ENCODE measurements around the gene FOXD1.
"Not testable (repeated sequence)": the region's sequence is repeated elsewhere in the genome, so short reads cannot be mapped to it uniquely, and the experiment has no call there.

Gene FOXD1

GRCh38 chr5:73448463-73449136, at the start of gene FOXD1:
TSS of gene FOXD1 (minus strand) at chr5:73448777. CDS start at chr5:73448362, 415 bp downstream.
- peaks cover 7% of the 10 kb centered on the region for H3K9me3 Mint-ChIP-seq
- peaks cover 2% of the 10 kb centered on the region for H3K36me3 Mint-ChIP-seq (ENCODE audit: low read depth)
- H3K27me3 Mint-ChIP-seq (ENCODE audit: low read depth): peaks cover 88% of the 10 kb centered on the region
- peaks cover 16% of the 10 kb centered on the region for H3K4me1 Mint-ChIP-seq (ENCODE audit: low read depth)
- H3K27ac Mint-ChIP-seq: peak within 1 kb of the TSS; percentile 70
- H3K4me3 Mint-ChIP-seq: peak within 1 kb of the TSS; percentile 80

- Mint-ChIP-seq H3K4me1 (ENCODE audit: low read depth) (peaks cover 24% of the 10 kb centered on the region), H3K4me3 (peak overlapping the region; percentile 97), H3K36me3 (ENCODE audit: low read depth) (peaks cover 26% of the 10 kb centered on the region), H3K27ac (peak overlapping the region; percentile 99), H3K27me3 (ENCODE audit: low read depth) (peaks cover 15% of the 10 kb centered on the region), H3K9me3 (no peaks in the 10 kb centered on the region)
Observed at GRCh38 chr5:73497497-73498056, 49.0 kb upstream of the FOXD1 start.

GRCh38 chr5:73496984-73497457, 48.4 kb upstream of the FOXD1 start:
- Mint-ChIP-seq H3K4me1 (ENCODE audit: low read depth) (peaks cover 20% of the 10 kb centered on the region), H3K4me3 (no peak overlapping the region), H3K27me3 (ENCODE audit: low read depth) (peaks cover 18% of the 10 kb centered on the region), H3K36me3 (ENCODE audit: low read depth) (peaks cover 21% of the 10 kb centered on the region), H3K27ac (no peak overlapping the region), H3K9me3 (no peaks in the 10 kb centered on the region)

- H3K4me1 Mint-ChIP-seq (ENCODE audit: low read depth): peaks cover 13% of the 10 kb centered on the region
- no peaks in the 10 kb centered on the region for H3K9me3 Mint-ChIP-seq
- H3K36me3 Mint-ChIP-seq (ENCODE audit: low read depth): peaks cover 15% of the 10 kb centered on the region
- H3K27ac Mint-ChIP-seq: no peak overlapping the region
- peaks cover 28% of the 10 kb centered on the region for H3K27me3 Mint-ChIP-seq (ENCODE audit: low read depth)
- H3K4me3 Mint-ChIP-seq: no peak overlapping the region
Observed at GRCh38 chr5:73495772-73496335, 47.3 kb upstream of the FOXD1 start.

GRCh38 chr5:73494721-73495120, 46.1 kb upstream of the FOXD1 start:
- Mint-ChIP-seq H3K27ac (no peak overlapping the region), H3K36me3 (ENCODE audit: low read depth) (peaks cover 9% of the 10 kb centered on the region), H3K4me1 (ENCODE audit: low read depth) (peaks cover 8% of the 10 kb centered on the region), H3K27me3 (ENCODE audit: low read depth) (peaks cover 28% of the 10 kb centered on the region), H3K4me3 (no peak overlapping the region), H3K9me3 (no peaks in the 10 kb centered on the region)

- Mint-ChIP-seq H3K4me3 (no peak overlapping the region), H3K9me3 (no peaks in the 10 kb centered on the region), H3K27me3 (ENCODE audit: low read depth) (peaks cover 36% of the 10 kb centered on the region), H3K27ac (no peak overlapping the region), H3K36me3 (ENCODE audit: low read depth) (no peaks in the 10 kb centered on the region), H3K4me1 (ENCODE audit: low read depth) (no peaks in the 10 kb centered on the region)
Observed at GRCh38 chr5:73493421-73493820, 44.8 kb upstream of the FOXD1 start.

GRCh38 chr5:73491155-73491554, 42.6 kb upstream of the FOXD1 start:
- Mint-ChIP-seq H3K4me3 (no peak overlapping the region), H3K27ac (no peak overlapping the region), H3K36me3 (ENCODE audit: low read depth) (no peaks in the 10 kb centered on the region), H3K9me3 (no peaks in the 10 kb centered on the region), H3K27me3 (ENCODE audit: low read depth) (peaks cover 49% of the 10 kb centered on the region), H3K4me1 (ENCODE audit: low read depth) (no peaks in the 10 kb centered on the region)

GRCh38 chr5:73490088-73490487, 41.5 kb upstream of the FOXD1 start:
- Mint-ChIP-seq H3K9me3 (no peaks in the 10 kb centered on the region), H3K27ac (no peak overlapping the region), H3K4me1 (ENCODE audit: low read depth) (no peaks in the 10 kb centered on the region), H3K27me3 (ENCODE audit: low read depth) (peaks cover 51% of the 10 kb centered on the region), H3K36me3 (ENCODE audit: low read depth) (no peaks in the 10 kb centered on the region), H3K4me3 (no peak overlapping the region)

GRCh38 chr5:73488806-73489205, 40.2 kb upstream of the FOXD1 start:
- H3K4me3 Mint-ChIP-seq: no peak overlapping the region
- no peaks in the 10 kb centered on the region for H3K36me3 Mint-ChIP-seq (ENCODE audit: low read depth)
- no peaks in the 10 kb centered on the region for H3K4me1 Mint-ChIP-seq (ENCODE audit: low read depth)
- H3K27me3 Mint-ChIP-seq (ENCODE audit: low read depth): peaks cover 46% of the 10 kb centered on the region
- H3K27ac Mint-ChIP-seq: no peak overlapping the region
- H3K9me3 Mint-ChIP-seq: no peaks in the 10 kb centered on the region

GRCh38 chr5:73487815-73488214, 39.2 kb upstream of the FOXD1 start:
- no peaks in the 10 kb centered on the region for H3K9me3 Mint-ChIP-seq
- H3K27ac Mint-ChIP-seq: no peak overlapping the region
- H3K4me3 Mint-ChIP-seq: no peak overlapping the region
- no peaks in the 10 kb centered on the region for H3K4me1 Mint-ChIP-seq (ENCODE audit: low read depth)
- H3K36me3 Mint-ChIP-seq (ENCODE audit: low read depth): no peaks in the 10 kb centered on the region
- H3K27me3 Mint-ChIP-seq (ENCODE audit: low read depth): peaks cover 39% of the 10 kb centered on the region

- not testable (repeated sequence) for H3K4me1 Mint-ChIP-seq (ENCODE audit: low read depth); H3K9me3 Mint-ChIP-seq; H3K4me3 Mint-ChIP-seq; H3K27ac Mint-ChIP-seq; H3K36me3 Mint-ChIP-seq (ENCODE audit: low read depth)
- peaks cover 35% of the 10 kb centered on the region for H3K27me3 Mint-ChIP-seq (ENCODE audit: low read depth)
Observed at GRCh38 chr5:73487257-73487656, 38.7 kb upstream of the FOXD1 start.

- H3K27ac Mint-ChIP-seq: no peak overlapping the region
- no peaks in the 10 kb centered on the region for H3K36me3 Mint-ChIP-seq (ENCODE audit: low read depth)
- H3K9me3 Mint-ChIP-seq: no peaks in the 10 kb centered on the region
- H3K27me3 Mint-ChIP-seq (ENCODE audit: low read depth): peaks cover 34% of the 10 kb centered on the region
- H3K4me1 Mint-ChIP-seq (ENCODE audit: low read depth): no peaks in the 10 kb centered on the region
- H3K4me3 Mint-ChIP-seq: no peak overlapping the region
Observed at GRCh38 chr5:73486119-73486899, 37.7 kb upstream of the FOXD1 start.

GRCh38 chr5:73485715-73486114, 37.1 kb upstream of the FOXD1 start:
- H3K4me1 Mint-ChIP-seq (ENCODE audit: low read depth): no peaks in the 10 kb centered on the region
- H3K4me3 Mint-ChIP-seq: no peak overlapping the region
- no peaks in the 10 kb centered on the region for H3K9me3 Mint-ChIP-seq
- no peak overlapping the region for H3K27ac Mint-ChIP-seq
- peaks cover 30% of the 10 kb centered on the region for H3K27me3 Mint-ChIP-seq (ENCODE audit: low read depth)
- no peaks in the 10 kb centered on the region for H3K36me3 Mint-ChIP-seq (ENCODE audit: low read depth)

- no peaks in the 10 kb centered on the region for H3K36me3 Mint-ChIP-seq (ENCODE audit: low read depth)
Observed at GRCh38 chr5:73484511-73484910, 35.9 kb upstream of the FOXD1 start.

More at GRCh38 chr5:73484511-73484910, 35.9 kb upstream of the FOXD1 start:
- no peaks in the 10 kb centered on the region for H3K4me1 Mint-ChIP-seq (ENCODE audit: low read depth)
- H3K27me3 Mint-ChIP-seq (ENCODE audit: low read depth): peaks cover 39% of the 10 kb centered on the region
- H3K9me3 Mint-ChIP-seq: no peaks in the 10 kb centered on the region
- H3K27ac Mint-ChIP-seq: no peak overlapping the region
- no peak overlapping the region for H3K4me3 Mint-ChIP-seq

Data from T-helper 1 cell treated with Interleukin-12 subunit alpha and Interleukin-12 subunit beta and Interleukin-4 antibody, amounts not matched to agents 30 μg/mL and 1 μg/mL, for 36 hours (primary cell).